ENCODE data around the gene ZNF574. TPM values are rescaled to one million over a fixed set of nuclear protein-coding genes. Genes with fewer than 3 reads are reported as not detected.

ZNF574 gene
- total and polyA plus RNA-seq, 2 donors (not counting 1 experiment from before 2014, with no cell fraction given), result 5.1 to 9.9 TPM

DNA sequence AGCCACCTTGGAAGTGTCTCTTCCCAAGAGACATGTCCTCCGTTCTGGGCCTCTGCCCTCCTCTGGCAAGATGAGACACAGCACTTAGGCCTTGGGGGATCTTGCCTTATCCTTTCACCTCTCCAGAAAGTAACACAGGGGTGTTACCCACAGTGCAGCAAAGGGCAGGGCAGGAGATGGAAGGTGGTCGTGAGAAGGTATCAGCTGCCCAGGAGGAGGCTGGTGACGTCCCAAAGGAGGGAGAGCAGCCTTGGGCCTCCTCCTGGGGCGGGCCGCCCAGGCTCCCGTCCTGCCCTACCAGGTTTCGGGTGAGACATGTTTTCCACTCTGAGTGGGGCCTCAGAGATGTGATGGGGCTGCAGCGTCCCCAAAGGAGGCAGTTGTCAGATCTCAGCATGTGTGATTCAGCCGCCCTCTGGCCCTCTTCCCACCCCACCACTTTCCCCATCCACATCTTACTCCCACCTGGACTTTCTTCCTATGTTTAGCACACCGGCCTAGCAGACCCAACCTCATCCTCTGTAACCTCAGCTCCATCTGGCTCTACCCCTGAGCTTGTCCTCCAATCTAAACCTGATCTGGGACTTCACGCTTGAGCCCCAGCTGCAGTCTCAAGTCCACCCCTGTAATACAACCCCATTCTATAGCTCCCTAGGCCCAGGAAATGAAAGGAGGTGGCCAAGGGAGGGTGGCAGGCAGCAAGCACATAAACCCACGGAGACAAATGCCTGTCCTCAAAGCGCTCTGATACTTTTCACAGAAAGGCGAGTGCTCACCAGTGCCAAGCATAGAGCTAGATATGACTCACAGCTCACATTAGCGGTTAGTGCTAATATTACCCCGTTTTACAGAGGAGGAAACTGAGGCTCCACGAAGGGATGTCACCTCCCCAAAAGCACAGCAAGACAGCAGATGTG is 47.0 kb downstream of the ZNF574 start:
- DNase-seq (ENCODE audit: low read depth in 2 of 2), result no peak
- H4K20me1 ChIP-seq (ENCODE audit: control insufficient read depth, extremely low read depth, insufficient read depth, low read length), result no peaks in the 10 kb centered on the region
- H3K4me1 ChIP-seq (ENCODE audit: control insufficient read depth, extremely low read depth, insufficient read depth, low read length), result peaks cover 9% of the 10 kb centered on the region
- no peaks in the 10 kb centered on the region for H3K9me3 ChIP-seq (ENCODE audit: control insufficient read depth, insufficient read depth, low read depth, low read length)
- H2AFZ ChIP-seq (ENCODE audit: low read length), result no peak overlapping the region
- no peak overlapping the region for H3K9ac ChIP-seq (ENCODE audit: insufficient read depth, low read length)
- no peak overlapping the region for H3K4me3 ChIP-seq (replicated peaks in 1 of 4; ENCODE audit: control extremely low read depth in 1 of 4, insufficient read depth in 1 of 4, low read depth in 3 of 4, low read length in 4 of 4)
- H3K79me2 ChIP-seq (ENCODE audit: control insufficient read depth, insufficient read depth, low read length), result no peaks in the 10 kb centered on the region
- H3K4me2 ChIP-seq (ENCODE audit: extremely low read depth, insufficient read depth, low read length), result no peak overlapping the region
- no peak overlapping the region for H3K27ac ChIP-seq (ENCODE audit: insufficient read depth, low read length)
- no peaks in the 10 kb centered on the region for H3K27me3 ChIP-seq (ENCODE audit: control insufficient read depth, insufficient read depth, low read length)
- TF ChIP-seq EZH2 (IDR thresholded peaks at IDR 0.05; ENCODE audit: low read length, missing control alignments) (no peak), CTCF (conservative IDR thresholded peaks at IDR 0.05 in 1 of 2, IDR thresholded peaks at IDR 0.05 in 1 of 2; ENCODE audit: low read depth in 1 of 2, low read length in 2 of 2) (no peak)
- no peaks in the 10 kb centered on the region for H3K36me3 ChIP-seq (ENCODE audit: control insufficient read depth, insufficient read depth, low read length)

GRCh38 chr19:42123765-42124164 is 47.8 kb downstream of the ZNF574 start:
- Histone ChIP-seq H3K9me3 (ENCODE audit: control insufficient read depth, insufficient read depth, low read depth, low read length) (no peaks in the 10 kb centered on the region), H3K4me2 (ENCODE audit: extremely low read depth, insufficient read depth, low read length) (no peak overlapping the region), H3K4me3 (replicated peaks in 1 of 4; ENCODE audit: control extremely low read depth in 1 of 4, insufficient read depth in 1 of 4, low read depth in 3 of 4, low read length in 4 of 4) (no peak overlapping the region), H3K27me3 (ENCODE audit: control insufficient read depth, insufficient read depth, low read length) (no peaks in the 10 kb centered on the region), H3K79me2 (ENCODE audit: control insufficient read depth, insufficient read depth, low read length) (no peaks in the 10 kb centered on the region), H2AFZ (ENCODE audit: low read length) (no peak overlapping the region), H3K27ac (ENCODE audit: insufficient read depth, low read length) (no peak overlapping the region), H4K20me1 (ENCODE audit: control insufficient read depth, extremely low read depth, insufficient read depth, low read length) (no peaks in the 10 kb centered on the region), H3K9ac (ENCODE audit: insufficient read depth, low read length) (no peak overlapping the region), H3K4me1 (ENCODE audit: control insufficient read depth, extremely low read depth, insufficient read depth, low read length) (peaks cover 9% of the 10 kb centered on the region), H3K36me3 (ENCODE audit: control insufficient read depth, insufficient read depth, low read length) (no peaks in the 10 kb centered on the region)
- TF ChIP-seq EZH2 (IDR thresholded peaks at IDR 0.05; ENCODE audit: low read length, missing control alignments) (no peak), CTCF (conservative IDR thresholded peaks at IDR 0.05 in 1 of 2, IDR thresholded peaks at IDR 0.05 in 1 of 2; ENCODE audit: low read depth in 1 of 2, low read length in 2 of 2) (no peak)
- no peak for DNase-seq (ENCODE audit: low read depth in 2 of 2)

- Histone ChIP-seq H4K20me1 (ENCODE audit: control insufficient read depth, extremely low read depth, insufficient read depth, low read length) (no peaks in the 10 kb centered on the region), H3K36me3 (ENCODE audit: control insufficient read depth, insufficient read depth, low read length) (no peaks in the 10 kb centered on the region), H2AFZ (ENCODE audit: low read length) (no peak overlapping the region), H3K9me3 (ENCODE audit: control insufficient read depth, insufficient read depth, low read depth, low read length) (no peaks in the 10 kb centered on the region), H3K27ac (ENCODE audit: insufficient read depth, low read length) (no peak overlapping the region), H3K4me1 (ENCODE audit: control insufficient read depth, extremely low read depth, insufficient read depth, low read length) (peaks cover 12% of the 10 kb centered on the region), H3K9ac (ENCODE audit: insufficient read depth, low read length) (no peak overlapping the region), H3K4me3 (replicated peaks in 1 of 4; ENCODE audit: control extremely low read depth in 1 of 4, insufficient read depth in 1 of 4, low read depth in 3 of 4, low read length in 4 of 4) (no peak overlapping the region), H3K79me2 (ENCODE audit: control insufficient read depth, insufficient read depth, low read length) (no peaks in the 10 kb centered on the region), H3K4me2 (ENCODE audit: extremely low read depth, insufficient read depth, low read length) (no peak overlapping the region), H3K27me3 (ENCODE audit: control insufficient read depth, insufficient read depth, low read length) (no peaks in the 10 kb centered on the region)
- no peak for DNase-seq (ENCODE audit: low read depth in 2 of 2)
- TF ChIP-seq EZH2 (IDR thresholded peaks at IDR 0.05; ENCODE audit: low read length, missing control alignments) (no peak), CTCF (conservative IDR thresholded peaks at IDR 0.05 in 1 of 2, IDR thresholded peaks at IDR 0.05 in 1 of 2; ENCODE audit: low read depth in 1 of 2, low read length in 2 of 2) (no peak)
Observed at GRCh38 chr19:42124386-42124901, 48.5 kb downstream of the ZNF574 start.

Data from fibroblast of lung (primary cell).